CD1c-positive myeloid dendritic cell (primary cell): Measurements from ENCODE around the gene PTPN2.
"Not testable (repeated sequence)": the region's sequence is repeated elsewhere in the genome, so short reads cannot be mapped to it uniquely, and the experiment has no call there.

Experiments used
- DNase-seq: peaks from one replicate; pipeline ENCODE4 v3.0.0-alpha.2; 2016; ENCODE audit errors: extremely low spot score

Gene PTPN2

GRCh38 chr18:12891561-12891960 is 7.5 kb upstream of the PTPN2 start:
- DNase-seq: peak; percentile 52

GRCh38 chr18:12890964-12891363 is 6.9 kb upstream of the PTPN2 start:
- no peak for DNase-seq

- DNase-seq: peak; percentile 32
These were observed 2.6 kb upstream of the PTPN2 start for GRCh38 chr18:12886498-12887126.

GRCh38 chr18:12885500-12885899 is 1.5 kb upstream of the PTPN2 start:
- DNase-seq: no peak

- DNase-seq: no peak
These were observed 628 bp upstream of the PTPN2 start for GRCh38 chr18:12884406-12885323.

GRCh38 chr18:12883372-12883683 is 709 bp downstream of the PTPN2 start:
- no peak for DNase-seq

GRCh38 chr18:12882453-12883371 is 1.3 kb downstream of the PTPN2 start:
- peak; percentile 21 for DNase-seq

GRCh38 chr18:12880541-12880910 is 3.5 kb downstream of the PTPN2 start:
- DNase-seq: peak; percentile 56

GRCh38 chr18:12879840-12880540 is 4.0 kb downstream of the PTPN2 start:
- DNase-seq: peak; percentile 92

- DNase-seq: not testable (repeated sequence)
These were observed 9.0 kb downstream of the PTPN2 start for GRCh38 chr18:12874992-12875391.

GRCh38 chr18:12873961-12874567 is 10.0 kb downstream of the PTPN2 start:
- not testable (repeated sequence) for DNase-seq

GRCh38 chr18:12872408-12872807 is 11.6 kb downstream of the PTPN2 start:
- no peak for DNase-seq

- no peak for DNase-seq
These were observed 15.5 kb downstream of the PTPN2 start for GRCh38 chr18:12868576-12868975.

GRCh38 chr18:12867441-12868123 is 16.5 kb downstream of the PTPN2 start:
- peak; percentile 72 for DNase-seq

GRCh38 chr18:12863687-12864216 is 20.3 kb downstream of the PTPN2 start:
- no peak for DNase-seq

GRCh38 chr18:12862874-12863482 is 21.1 kb downstream of the PTPN2 start:
- no peak for DNase-seq

GRCh38 chr18:12862467-12862866 is 21.6 kb downstream of the PTPN2 start:
- no peak for DNase-seq

GRCh38 chr18:12861637-12862036 is 22.4 kb downstream of the PTPN2 start:
- DNase-seq: no peak

GRCh38 chr18:12860530-12860929 is 23.5 kb downstream of the PTPN2 start:
- no peak for DNase-seq

GRCh38 chr18:12858991-12859390 is 25.0 kb downstream of the PTPN2 start:
- DNase-seq: no peak
